HK-2 (cell line): ENCODE measurements around the gene C2orf76.
A peak's percentile ranks its signal among the peaks of the same experiment; 100 is the strongest.
"Not testable (repeated sequence)": the region's sequence is repeated elsewhere in the genome, so short reads cannot be mapped to it uniquely, and the experiment has no call there.

Experiments used
- DNase-seq: peaks from one replicate; pipeline ENCODE4 v3.0.0-alpha.2; 2018; ENCODE audit not compliant: unreplicated experiment

C2orf76 gene

GRCh38 chr2:119366649-119367471, at the start of gene C2orf76, which contains the start of gene DBI:
Gene C2orf76, minus strand, starts transcription at chr2:119366834. Its CDS starts 26,875 bp downstream, at chr2:119339959.
Gene DBI, plus strand, starts transcription at chr2:119366977. Its CDS starts 75 bp downstream, at chr2:119367052.
- peak; percentile 97 for DNase-seq

- no peak for DNase-seq
Observed at GRCh38 chr2:119415630-119416029, 49.0 kb upstream of the C2orf76 start.

- DNase-seq: no peak
Observed at GRCh38 chr2:119414894-119415293, 48.3 kb upstream of the C2orf76 start.

GRCh38 chr2:119409506-119409905, 42.9 kb upstream of the C2orf76 start:
- no peak for DNase-seq

- DNase-seq: no peak
Observed at GRCh38 chr2:119408221-119408619, 41.6 kb upstream of the C2orf76 start.

- DNase-seq: peak; percentile 50
Observed at GRCh38 chr2:119407430-119408220, 41.0 kb upstream of the C2orf76 start.

GRCh38 chr2:119405151-119405550, 38.5 kb upstream of the C2orf76 start:
- DNase-seq: no peak

- not testable (repeated sequence) for DNase-seq
Observed at GRCh38 chr2:119403618-119404017, 37.0 kb upstream of the C2orf76 start.

GRCh38 chr2:119402645-119403560, 36.3 kb upstream of the C2orf76 start:
- no peak for DNase-seq

- no peak for DNase-seq
Observed at GRCh38 chr2:119402106-119402505, 35.5 kb upstream of the C2orf76 start.

- no peak for DNase-seq
Observed at GRCh38 chr2:119397196-119397595, 30.6 kb upstream of the C2orf76 start.

- DNase-seq: no peak
Observed at GRCh38 chr2:119393971-119394748, 27.5 kb upstream of the C2orf76 start.

GRCh38 chr2:119389615-119390306, 23.1 kb upstream of the C2orf76 start:
- peak; percentile 28 for DNase-seq

- DNase-seq: peak; percentile 84
Observed at GRCh38 chr2:119387381-119388129, 20.9 kb upstream of the C2orf76 start.

GRCh38 chr2:119385466-119385865, 18.8 kb upstream of the C2orf76 start:
- DNase-seq: no peak

GRCh38 chr2:119384971-119385370, 18.3 kb upstream of the C2orf76 start:
- DNase-seq: no peak

- DNase-seq: no peak
Observed at GRCh38 chr2:119383410-119384140, 16.9 kb upstream of the C2orf76 start.

GRCh38 chr2:119378566-119378965, 11.9 kb upstream of the C2orf76 start:
- no peak for DNase-seq

GRCh38 chr2:119377993-119378345, 11.3 kb upstream of the C2orf76 start:
- DNase-seq: no peak
